Endometrial microvascular endothelial cells (primary cell): ENCODE measurements around the gene KYNU. TPM values are rescaled to one million over a fixed set of nuclear protein-coding genes. Genes with fewer than 3 reads are reported as not detected.
"Not testable (repeated sequence)": the region's sequence is repeated elsewhere in the genome, so short reads cannot be mapped to it uniquely, and the experiment has no call there.

Experiments used
- in situ Hi-C: cut with HindIII; loops from 2 replicates; pipeline ENCODE4 v1.10.0; 2017; ENCODE audit warnings: low sequenced_read_pairs, low pct_unique_long_range_greater_than_20kb; ENCODE audit errors: inconsistent ontology term
- total RNA-seq: library from RNA; depleted of rRNA; stranded (reverse); fragments of >200 nt; gene quantifications from one replicate; pipeline ENCODE4 v1.2.3, GENCODE V29; 2015; ENCODE audit errors: inconsistent ontology term

Gene KYNU
- total RNA-seq, 1 donor from 2014 or later = 13.7 TPM

- in situ Hi-C loops = no loop called here
Measured at GRCh38 chr2:143068094-143068493, 190.6 kb downstream of the KYNU start.

- in situ Hi-C loops = no loop called here
Measured at GRCh38 chr2:143068509-143068908, 191.0 kb downstream of the KYNU start.

- in situ Hi-C loops = no loop called here
Measured at GRCh38 chr2:143070704-143071103, 193.2 kb downstream of the KYNU start.

GRCh38 chr2:143071185-143071876, 193.9 kb downstream of the KYNU start:
- in situ Hi-C loops = no loop called here

- in situ Hi-C loops = not testable (repeated sequence)
Measured at GRCh38 chr2:143074913-143075312, 197.4 kb downstream of the KYNU start.

- in situ Hi-C loops = no loop called here
Measured at GRCh38 chr2:143075711-143076110, 198.2 kb downstream of the KYNU start.

- in situ Hi-C loops = no loop called here
Measured at GRCh38 chr2:143078104-143078503, 200.6 kb downstream of the KYNU start.

GRCh38 chr2:143081616-143082015, 204.2 kb downstream of the KYNU start:
- in situ Hi-C loops = no loop called here

GRCh38 chr2:143083636-143084035, 206.2 kb downstream of the KYNU start:
- in situ Hi-C loops = no loop called here

GRCh38 chr2:143084462-143084861, 207.0 kb downstream of the KYNU start:
- in situ Hi-C loops = no loop called here

GRCh38 chr2:143085125-143085784, 207.8 kb downstream of the KYNU start:
- in situ Hi-C loops = no loop called here

GRCh38 chr2:143087033-143087432, 209.6 kb downstream of the KYNU start:
- in situ Hi-C loops = no loop called here

GRCh38 chr2:143088388-143088787, 210.9 kb downstream of the KYNU start:
- in situ Hi-C loops = no loop called here

GRCh38 chr2:143089520-143089919, 212.1 kb downstream of the KYNU start:
- in situ Hi-C loops = not testable (repeated sequence)
